NCI-H460 (cell line): ENCODE results near the gene SOHLH1. TPM values are rescaled to one million over a fixed set of nuclear protein-coding genes. Genes with fewer than 3 reads are reported as not detected.

Experiments used
- total RNA-seq: library from RNA; depleted of rRNA; stranded (reverse); fragments of >200 nt; shearing (Covaris generic); gene quantifications from 2 replicates; pipeline ENCODE4 v1.2.3, GENCODE V29; 2014; rRNA removed

SOHLH1 gene
- total RNA-seq, 1 experiment from 2014 or later: not detected

Other genes starting within 250 kb of the SOHLH1 start
- gene PPP1R26, start 219.7 kb downstream of the SOHLH1 start, total RNA-seq: 37.3 and 39.3 TPM in 2 replicates
- 170 and 184 TPM in 2 replicates for gene MRPS2, start 198.8 kb downstream of the SOHLH1 start, total RNA-seq
- 25.8 and 30.3 TPM in 2 replicates for gene LCN1, start 178.0 kb downstream of the SOHLH1 start, total RNA-seq
- not detected in 2 replicates for gene OBP2A, start 153.4 kb downstream of the SOHLH1 start, total RNA-seq
- gene PAEP, start 137.7 kb downstream of the SOHLH1 start, total RNA-seq: 2.9 and 3.7 TPM in 2 replicates
- gene GLT6D1, start 59.9 kb downstream of the SOHLH1 start, total RNA-seq: not detected in 2 replicates
- gene LCN9, start 36.2 kb downstream of the SOHLH1 start, total RNA-seq: not detected in 2 replicates
- not detected in 2 replicates for gene KCNT1, start 2.7 kb upstream of the SOHLH1 start, total RNA-seq
- 21.0 and 24.2 TPM in 2 replicates for gene CAMSAP1, start 208.1 kb upstream of the SOHLH1 start, total RNA-seq